ENCODE data around the gene ZNF556.

GRCh38 chr19:2852598-2852997 lies 14.5 kb upstream of the ZNF556 start:
- TF ChIP-seq CTCF (IDR thresholded peaks at IDR 0.05) (no peak), POLR2A (IDR thresholded peaks at IDR 0.05) (no peak), POLR2AphosphoS5 (IDR thresholded peaks at IDR 0.05) (no peak), EP300 (IDR thresholded peaks at IDR 0.05; ENCODE audit: low read depth) (no peak)

All from transverse colon (tissue), 4 donors.